ENCODE measurements around the gene DNAJC5. TPM values are rescaled to one million over a fixed set of nuclear protein-coding genes. Genes with fewer than 3 reads are reported as not detected.
"Not testable (repeated sequence)": the region's sequence is repeated elsewhere in the genome, so short reads cannot be mapped to it uniquely, and the experiment has no call there.

The DNAJC5 gene
- total RNA-seq, 3 donors from 2014 or later: 57.5 to 65.9 (median 65.4) TPM

DNA sequence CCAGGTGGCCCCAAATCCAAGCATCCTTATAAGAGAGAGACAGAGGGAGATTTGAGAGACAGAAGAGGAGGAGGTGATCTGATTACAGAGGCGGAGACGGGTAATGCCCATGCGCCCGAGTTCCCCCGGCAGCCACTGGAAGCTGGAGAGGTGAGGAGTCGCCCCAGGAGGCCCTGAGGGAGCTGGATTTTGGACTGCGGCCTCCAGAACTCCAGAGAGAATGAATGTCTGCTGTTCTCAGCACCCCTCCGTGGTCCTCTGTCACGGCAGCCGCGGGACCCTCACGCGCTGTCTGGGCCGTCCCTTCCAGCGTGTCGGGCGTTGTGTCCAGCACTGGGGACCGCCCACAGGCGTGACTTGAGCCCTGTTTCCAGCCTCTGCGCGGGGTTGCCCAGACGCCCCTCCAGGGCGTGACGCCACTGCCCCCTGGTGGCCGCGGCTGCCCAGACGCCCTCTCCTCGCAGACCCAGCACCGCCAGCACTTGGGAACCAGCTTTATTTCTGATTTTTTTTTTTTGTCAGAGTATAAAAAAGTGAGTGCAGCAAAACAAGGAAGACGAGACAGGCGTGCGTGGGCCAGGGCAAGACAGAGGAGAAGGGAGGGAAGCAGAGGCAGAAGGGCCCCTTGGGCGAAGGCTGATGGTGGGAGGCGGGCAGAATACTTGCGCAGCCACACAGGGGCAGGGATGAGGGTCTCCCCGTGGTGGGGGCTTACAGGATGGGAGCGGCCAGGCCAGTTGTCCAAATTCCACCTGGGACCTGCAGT is 78.9 kb downstream of the DNAJC5 start:
- ATAC-seq: peak; percentile 89
- peak; percentile 87 to 91 (median 88) for DNase-seq
- peak; percentile 98 for TF ChIP-seq CTCF (IDR thresholded peaks at IDR 0.05)
- Histone ChIP-seq H3K4me3 (no peak overlapping the region), H3K9me3 (no peaks in the 10 kb centered on the region), H3K36me3 (ENCODE audit: low read depth) (no peaks in the 10 kb centered on the region), H3K4me1 (ENCODE audit: low read depth) (peaks cover 14% of the 10 kb centered on the region)
- intact Hi-C loops (cut with DNase I, micrococcal nuclease): loop anchor here (5.0 kb wide), 1 partner anchor 437 kb away; the partner anchor contains the start of gene PTK6 (in 2 of the 2)

DNA sequence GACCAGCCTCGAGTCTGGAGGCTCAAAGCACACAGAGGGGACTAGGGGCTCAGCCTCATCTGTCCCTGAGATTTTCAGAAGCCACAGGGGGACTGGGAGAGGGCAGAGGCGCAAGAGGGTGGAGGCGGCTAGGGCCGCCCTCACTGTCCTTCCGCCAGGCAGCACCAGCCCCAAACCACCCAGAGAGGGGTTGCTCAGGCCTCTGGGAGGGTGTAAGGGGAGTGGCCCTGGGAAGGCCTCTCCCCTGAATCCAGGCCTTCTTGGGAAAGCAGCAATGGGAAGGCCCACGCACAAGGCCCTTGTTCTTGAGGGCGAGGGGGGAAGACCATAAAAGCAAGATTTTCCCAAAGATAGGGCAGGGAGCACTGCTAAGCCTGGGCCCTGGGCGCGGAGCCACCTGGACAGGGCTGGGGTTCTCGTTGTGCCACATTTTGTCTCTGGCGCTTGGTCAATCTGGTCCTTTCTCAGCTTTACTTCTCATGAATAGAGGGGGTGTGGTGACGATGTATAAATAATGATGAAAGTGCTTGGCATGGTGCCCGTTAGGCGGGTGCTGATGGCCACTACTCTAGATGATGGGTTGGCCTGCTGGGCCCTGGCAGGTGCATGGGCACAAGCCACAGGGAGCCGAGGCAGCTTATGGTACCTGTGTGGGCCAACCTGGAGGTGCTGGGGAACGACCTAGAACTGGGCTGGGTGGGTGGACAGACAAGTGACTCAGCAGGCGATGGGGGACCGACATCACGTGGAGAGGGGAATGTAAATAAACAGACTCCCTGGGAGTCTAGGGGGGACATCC is 79.7 kb downstream of the DNAJC5 start:
- intact Hi-C loops (cut with DNase I, micrococcal nuclease): loop anchor here (5.0 kb wide), 1 partner anchor 437 kb away; the partner anchor contains the start of gene PTK6 (in 2 of the 2)
- no peaks in the 10 kb centered on the region for H3K9me3 ChIP-seq
- ATAC-seq: no peak

DNA sequence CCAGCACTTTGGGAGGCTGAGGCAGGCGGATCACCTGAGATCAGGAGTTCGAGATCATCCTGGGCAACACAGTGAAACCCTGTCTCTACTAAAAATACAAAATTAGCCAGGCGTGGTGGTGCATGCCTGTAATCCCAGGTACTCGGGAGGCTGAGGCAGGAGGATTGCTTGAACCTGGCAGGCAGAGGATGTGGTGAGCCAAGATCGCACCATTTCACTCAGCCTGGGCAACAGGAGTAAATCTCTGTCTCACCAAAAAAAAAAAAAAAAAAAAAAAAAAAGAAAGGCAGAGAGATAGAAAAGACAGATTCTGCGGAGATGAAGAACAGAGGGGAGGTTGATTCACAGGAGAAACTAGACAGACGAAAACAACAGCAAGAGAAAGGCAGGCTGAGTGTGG is 81.6 kb downstream of the DNAJC5 start:
- H3K9me3 ChIP-seq; H3K36me3 ChIP-seq (ENCODE audit: low read depth); ATAC-seq; intact Hi-C loops (cut with DNase I, micrococcal nuclease); H3K4me3 ChIP-seq; DNase-seq: not testable (repeated sequence)
- H3K4me1 ChIP-seq (ENCODE audit: low read depth): peaks cover 20% of the 10 kb centered on the region

More for the DNA sequence above, 79.7 kb downstream of the DNAJC5 start:
- DNase-seq: peak in 1 of 3 donors; percentile 32
- H3K4me3 ChIP-seq: no peak overlapping the region
- TF ChIP-seq CTCF (IDR thresholded peaks at IDR 0.05): no peak
- H3K4me1 ChIP-seq (ENCODE audit: low read depth): peaks cover 11% of the 10 kb centered on the region
- no peaks in the 10 kb centered on the region for H3K36me3 ChIP-seq (ENCODE audit: low read depth)

DNA sequence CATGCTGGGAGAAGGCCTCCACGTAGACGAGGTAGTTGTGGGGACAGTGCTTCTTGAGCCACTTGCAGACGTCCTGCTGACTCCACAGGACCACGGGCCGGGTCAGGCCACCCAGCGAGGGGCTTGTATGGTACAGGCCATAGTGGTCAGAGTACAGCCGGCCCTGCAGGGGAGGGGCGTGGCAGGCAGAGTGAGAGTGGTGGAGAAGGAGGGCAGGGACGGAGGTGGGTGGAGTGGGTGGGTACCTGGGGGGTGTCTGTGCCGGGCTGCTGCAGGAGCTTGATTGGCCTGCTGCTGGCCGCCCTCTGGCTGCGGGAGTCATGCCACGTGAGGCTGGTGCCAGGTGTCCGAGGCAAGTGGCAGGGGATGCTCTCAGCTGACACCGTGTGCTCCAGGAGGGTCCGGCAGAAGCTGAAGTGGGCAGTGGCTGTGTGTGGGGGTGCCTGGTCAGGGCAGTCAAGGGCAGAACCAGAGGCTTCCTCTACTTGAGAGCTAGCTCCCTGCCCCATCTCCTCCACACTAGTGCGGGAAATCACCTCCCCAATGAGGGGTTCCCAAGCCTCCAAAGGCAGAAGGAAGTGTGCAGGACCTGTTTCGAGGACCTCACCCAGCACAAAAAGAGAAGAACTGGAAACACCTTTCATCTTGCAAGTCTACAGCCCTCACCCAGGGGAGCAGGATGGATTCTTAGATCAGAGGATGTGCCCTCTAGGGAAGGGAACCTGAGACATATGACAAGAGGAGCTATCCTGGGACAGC is 82.2 kb downstream of the DNAJC5 start:
- ATAC-seq (no peak), DNase-seq (peak in 2 of 3 donors; percentile 31 to 61)
- intact Hi-C loops (cut with DNase I, micrococcal nuclease): no loop called here
- peaks cover 26% of the 10 kb centered on the region for H3K4me1 ChIP-seq (ENCODE audit: low read depth)
- no peak overlapping the region for H3K4me3 ChIP-seq
- H3K36me3 ChIP-seq (ENCODE audit: low read depth): peaks cover 3% of the 10 kb centered on the region
- no peaks in the 10 kb centered on the region for H3K9me3 ChIP-seq
- TF ChIP-seq CTCF (IDR thresholded peaks at IDR 0.05): no peak

DNA sequence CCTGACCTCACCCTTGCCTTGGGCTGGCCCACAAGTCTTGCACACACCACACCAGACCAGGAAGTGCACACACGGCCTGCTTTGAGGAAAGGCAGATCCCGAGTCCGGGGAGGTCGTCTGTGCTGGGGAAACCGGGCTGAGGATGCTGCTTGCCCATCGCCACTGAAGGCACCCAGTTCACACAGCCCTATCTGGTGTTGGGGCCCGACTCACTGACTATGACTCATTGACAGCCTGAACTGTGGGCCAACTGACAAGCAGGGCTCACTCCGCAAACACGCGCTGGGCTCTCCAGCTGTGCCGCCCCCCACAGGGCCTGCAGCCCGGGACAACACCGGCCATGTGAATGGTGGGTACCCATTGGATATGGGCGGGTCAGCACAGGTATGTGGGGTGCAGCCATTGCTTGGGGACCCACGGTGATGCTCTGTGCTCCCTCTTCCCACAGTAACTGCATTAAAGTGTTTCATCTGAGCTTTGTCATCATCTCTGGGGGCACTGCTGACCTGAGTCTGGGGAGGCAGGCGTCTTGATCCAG is 82.9 kb downstream of the DNAJC5 start:
- peaks cover 29% of the 10 kb centered on the region for H3K4me1 ChIP-seq (ENCODE audit: low read depth)
- no peak overlapping the region for H3K4me3 ChIP-seq
- DNase-seq (peak in 2 of 3 donors; percentile 38 to 65), ATAC-seq (no peak)
- H3K36me3 ChIP-seq (ENCODE audit: low read depth): peaks cover 3% of the 10 kb centered on the region
- intact Hi-C loops (cut with DNase I, micrococcal nuclease): no loop called here
- no peaks in the 10 kb centered on the region for H3K9me3 ChIP-seq
- TF ChIP-seq CTCF (IDR thresholded peaks at IDR 0.05): no peak
